H1 (cell line): ENCODE measurements around the gene MTCH1. TPM values are rescaled to one million over a fixed set of nuclear protein-coding genes. Genes with fewer than 3 reads are reported as not detected.

Experiments
- KDM1A ChIP-seq: fragments of 200-600, 300-600 bp; sonication (generic); IDR thresholded peaks from 2 replicates; pipeline ENCODE4 v1.7.1; 2016; ENCODE audit warnings: mild to moderate bottlenecking, low read length, borderline replicate concordance
- polyA plus RNA-seq, 7 experiments: library from polyadenylated mRNA; depleted of rRNA in 3 of 7; stranded (reverse) in 5 of 7; unstranded in 2 of 7; fragments of >200 nt in 5 of 7; fragments of 200-250 nt in 2 of 7; gene quantifications; 1 replicate in 5 of 7; 2 replicates in 1 of 7; 4 replicates in 1 of 7; pipeline versions ENCODE4 v1.2.1 to v1.2.3, GENCODE V29; 2011 to 2013; ENCODE audit warnings: missing spikeins in 2 of 7, mixed read lengths in 2 of 7
- total RNA-seq: library from RNA; stranded (reverse); fragmentation: NEBNext Ultra II Directional; extraction: Animal tissue kit (Norgen Biotek cat#: 25700); gene quantifications from 2 replicates; pipeline ENCODE4 v1.2.1, GENCODE V29; 2021

MTCH1 gene
- total and polyA plus RNA-seq, 2 of the 8 experiments (the other 6 are each of a cell fraction or from before 2014, with no cell fraction given) = 169 to 214 TPM

- TF ChIP-seq KDM1A = no peak
Observed at GRCh38 chr6:36985417-36985807, 584 bp downstream of the MTCH1 start (continued).
